SK-N-SH (cell line): Measurements from ENCODE around the gene NUMBL.

ENCODE experiments used
- CTCF ChIP-seq: fragments of 200-600 bp; sonication (generic); IDR thresholded peaks from 2 replicates; pipeline ENCODE4 v1.6.1; 2017; ENCODE audit warnings: antibody characterized with exemption, mild to moderate bottlenecking, moderate library complexity
- EP300 ChIP-seq, 2 experiments: IDR thresholded peaks; 2 replicates each; pipeline versions ENCODE4 v1.4.0 to v1.6.1; 2012; ENCODE audit warnings: borderline replicate concordance in 1 of 2, low read depth in 1 of 2, low read length in 1 of 2
- FOXM1 ChIP-seq: IDR thresholded peaks from 2 replicates; pipeline ENCODE4 v1.4.0; 2012; ENCODE audit warnings: low read depth, mild to moderate bottlenecking
- MAX ChIP-seq: IDR thresholded peaks from 2 replicates; pipeline ENCODE4 v1.4.0; 2012; ENCODE audit warnings: low read depth
- RXRA ChIP-seq: IDR thresholded peaks from 2 replicates; pipeline ENCODE4 v1.4.0; 2012; ENCODE audit warnings: low read depth, mild to moderate bottlenecking, borderline replicate concordance
- SIN3A ChIP-seq: IDR thresholded peaks from 2 replicates; pipeline ENCODE4 v1.6.1; 2012; ENCODE audit warnings: low read depth, mild to moderate bottlenecking, low read length, moderate library complexity, borderline replicate concordance
- SMC3 ChIP-seq: IDR thresholded peaks from 2 replicates; pipeline ENCODE4 v1.6.1; 2012; ENCODE audit warnings: low read depth, low read length, improper control_type of control experiment
- TAF1 ChIP-seq: IDR thresholded peaks from 2 replicates; pipeline ENCODE4 v1.6.1; 2012; ENCODE audit warnings: low read depth, mild to moderate bottlenecking, low read length, moderate library complexity, borderline replicate concordance
- TEAD4 ChIP-seq: IDR thresholded peaks from 2 replicates; pipeline ENCODE4 v1.4.0; 2012; ENCODE audit warnings: mild to moderate bottlenecking, borderline replicate concordance; ENCODE audit not compliant: insufficient read depth
- USF1 ChIP-seq: IDR thresholded peaks from 2 replicates; pipeline ENCODE4 v1.4.0; 2012; ENCODE audit warnings: low read depth, borderline replicate concordance

GRCh38 chr19:40717880-40718773 lies 27.7 kb upstream of the NUMBL start:
- no peak for TF ChIP-seq RXRA
- no peak for TF ChIP-seq MAX
- no peak for TF ChIP-seq CTCF
- TF ChIP-seq TEAD4, result no peak
- TF ChIP-seq USF1, result no peak
- TF ChIP-seq SIN3A, result no peak
- TF ChIP-seq TAF1, result no peak
- no peak for TF ChIP-seq SMC3
- TF ChIP-seq EP300 (IDR thresholded peaks at IDR 0.05; ENCODE audit: borderline replicate concordance in 1 of 2, low read depth in 1 of 2, low read length in 1 of 2), result no peak
- TF ChIP-seq FOXM1, result no peak
